Measurements from ENCODE around the gene IRS1. TPM values are rescaled to one million over a fixed set of nuclear protein-coding genes. Genes with fewer than 3 reads are reported as not detected.

Gene IRS1
- total and polyA plus RNA-seq, 2 donors from 2014 or later = 4.5 to 13.4 TPM

DNA sequence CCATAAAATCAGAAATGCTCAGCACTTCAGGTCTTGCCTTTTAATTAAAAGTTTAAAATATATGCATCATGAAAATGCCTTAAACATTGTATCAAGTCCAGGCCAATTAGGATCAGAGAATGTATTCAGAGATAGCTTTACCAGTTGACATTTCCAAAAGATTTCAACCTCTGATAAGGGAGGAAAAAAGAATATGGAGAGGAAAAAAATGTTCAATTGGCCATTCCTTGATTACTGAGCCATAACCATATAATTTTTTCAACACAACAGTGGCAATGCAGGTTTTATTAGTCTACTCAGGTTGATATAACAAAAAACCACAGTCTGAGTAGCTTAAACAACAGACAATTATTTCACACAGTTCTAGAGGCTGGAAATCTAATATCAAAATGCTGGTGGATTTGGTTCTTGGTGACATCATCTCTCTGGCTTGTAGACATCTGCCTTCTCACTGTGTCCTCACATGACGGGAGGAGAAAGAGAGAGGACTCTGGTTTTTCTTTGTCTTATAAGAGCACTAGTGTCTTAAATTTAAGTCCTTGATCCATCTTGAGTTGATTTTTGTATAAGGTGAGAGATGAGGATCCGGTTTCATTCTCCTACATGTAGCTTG is 111.9 kb downstream of the IRS1 start:
- TF ChIP-seq, protein P1, sequence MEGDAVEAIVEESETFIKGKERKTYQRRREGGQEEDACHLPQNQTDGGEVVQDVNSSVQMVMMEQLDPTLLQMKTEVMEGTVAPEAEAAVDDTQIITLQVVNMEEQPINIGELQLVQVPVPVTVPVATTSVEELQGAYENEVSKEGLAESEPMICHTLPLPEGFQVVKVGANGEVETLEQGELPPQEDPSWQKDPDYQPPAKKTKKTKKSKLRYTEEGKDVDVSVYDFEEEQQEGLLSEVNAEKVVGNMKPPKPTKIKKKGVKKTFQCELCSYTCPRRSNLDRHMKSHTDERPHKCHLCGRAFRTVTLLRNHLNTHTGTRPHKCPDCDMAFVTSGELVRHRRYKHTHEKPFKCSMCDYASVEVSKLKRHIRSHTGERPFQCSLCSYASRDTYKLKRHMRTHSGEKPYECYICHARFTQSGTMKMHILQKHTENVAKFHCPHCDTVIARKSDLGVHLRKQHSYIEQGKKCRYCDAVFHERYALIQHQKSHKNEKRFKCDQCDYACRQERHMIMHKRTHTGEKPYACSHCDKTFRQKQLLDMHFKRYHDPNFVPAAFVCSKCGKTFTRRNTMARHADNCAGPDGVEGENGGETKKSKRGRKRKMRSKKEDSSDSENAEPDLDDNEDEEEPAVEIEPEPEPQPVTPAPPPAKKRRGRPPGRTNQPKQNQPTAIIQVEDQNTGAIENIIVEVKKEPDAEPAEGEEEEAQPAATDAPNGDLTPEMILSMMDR (IDR thresholded peaks at IDR 0.05; ENCODE audit: borderline replicate concordance, extremely low read depth, insufficient read depth) = no peak
- H3K4me3 ChIP-seq (ENCODE audit: low read length in 3 of 3) = no peak overlapping the region
- no peak for FAIRE-seq
- H3K36me3 ChIP-seq (ENCODE audit: control insufficient read depth in 2 of 3, insufficient read depth in 3 of 3, low read length in 3 of 3) = no peaks in the 10 kb centered on the region
- H3K27me3 ChIP-seq (ENCODE audit: control insufficient read depth, insufficient read depth, low read length) = no peaks in the 10 kb centered on the region
- no peak for DNase-seq
- intact Hi-C loops (cut with DNase I) = no loop called here
- no peak overlapping the region for H3K27ac ChIP-seq (ENCODE audit: low read depth in 2 of 2, low read length in 2 of 2)
- peaks cover 2 to 12% (median 5%) of the 10 kb centered on the region in 3 donors for H3K4me1 ChIP-seq (ENCODE audit: control insufficient read depth in 2 of 3, insufficient read depth in 2 of 3, low read depth in 1 of 3, low read length in 3 of 3)
- H3K9me3 ChIP-seq (ENCODE audit: control insufficient read depth in 2 of 3, insufficient read depth in 1 of 3, low read length in 3 of 3) = peaks cover 0 to 3% (median 0%) of the 10 kb centered on the region in 3 donors
- H3K9ac ChIP-seq (ENCODE audit: low read length in 3 of 3) = no peak overlapping the region

DNA sequence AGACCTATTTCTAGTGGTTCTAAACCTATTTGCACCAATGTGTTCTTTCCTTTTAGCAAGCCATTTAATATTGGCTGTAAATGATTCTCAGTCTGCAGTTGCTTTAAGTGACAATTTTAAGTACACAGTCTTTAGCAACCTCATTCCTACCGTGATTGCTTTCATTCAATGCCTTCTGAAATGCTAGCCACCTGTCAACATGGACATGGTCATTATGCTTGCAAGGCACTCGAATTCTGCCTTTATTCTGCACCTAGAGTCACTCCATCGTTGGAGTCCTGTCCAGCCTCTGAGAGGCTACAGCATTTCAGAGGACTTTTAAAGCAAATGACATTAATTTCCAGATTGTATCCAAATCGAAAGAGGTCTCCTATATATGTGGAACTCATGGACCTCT is 115.1 kb downstream of the IRS1 start:
- no peak overlapping the region for H3K4me3 ChIP-seq (ENCODE audit: low read length in 3 of 3)
- H3K9ac ChIP-seq (ENCODE audit: low read length in 3 of 3) = no peak overlapping the region
- DNase-seq = no peak
- no peaks in the 10 kb centered on the region for H3K27me3 ChIP-seq (ENCODE audit: control insufficient read depth, insufficient read depth, low read length)
- H3K4me1 ChIP-seq (ENCODE audit: control insufficient read depth in 2 of 3, insufficient read depth in 2 of 3, low read depth in 1 of 3, low read length in 3 of 3) = no peaks in the 10 kb centered on the region
- H3K36me3 ChIP-seq (ENCODE audit: control insufficient read depth in 2 of 3, insufficient read depth in 3 of 3, low read length in 3 of 3) = no peaks in the 10 kb centered on the region
- no peak for FAIRE-seq
- peaks cover 0 to 3% (median 0%) of the 10 kb centered on the region in 3 donors for H3K9me3 ChIP-seq (ENCODE audit: control insufficient read depth in 2 of 3, insufficient read depth in 1 of 3, low read length in 3 of 3)
- TF ChIP-seq, protein P1 (IDR thresholded peaks at IDR 0.05; ENCODE audit: borderline replicate concordance, extremely low read depth, insufficient read depth) = no peak
- H3K27ac ChIP-seq (ENCODE audit: low read depth in 2 of 2, low read length in 2 of 2) = no peak overlapping the region
- intact Hi-C loops (cut with DNase I) = no loop called here

DNA sequence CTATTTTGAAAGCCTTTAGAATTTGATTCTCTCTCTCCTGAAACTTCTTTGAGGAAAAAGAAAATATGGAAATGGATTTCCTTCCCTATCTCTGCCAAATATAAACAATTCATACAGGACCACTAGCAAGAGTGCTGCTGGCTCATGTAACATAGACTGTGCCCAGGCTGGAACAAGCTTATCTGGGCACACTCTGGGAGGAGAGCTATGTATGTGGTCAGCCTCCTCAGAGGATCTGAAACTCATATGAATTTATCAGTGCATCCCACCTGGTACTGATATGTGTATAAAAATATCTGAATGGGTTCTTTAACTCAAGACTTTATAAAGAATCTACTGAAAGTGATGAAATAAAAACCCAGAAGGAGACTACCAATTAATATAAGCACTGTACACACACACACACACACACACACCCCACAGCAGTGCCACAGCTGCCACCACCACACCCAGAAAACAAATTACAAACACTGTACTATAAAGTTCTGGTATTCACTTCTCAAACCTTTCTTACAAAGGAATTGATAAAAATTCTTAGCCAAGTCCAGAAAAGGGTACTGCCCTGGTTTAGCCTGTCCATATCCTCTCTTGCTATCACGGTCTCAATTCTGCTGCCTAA is 115.6 kb downstream of the IRS1 start:
- Histone ChIP-seq H3K27me3 (ENCODE audit: control insufficient read depth, insufficient read depth, low read length) (no peaks in the 10 kb centered on the region), H3K9ac (ENCODE audit: low read length in 3 of 3) (no peak overlapping the region), H3K9me3 (ENCODE audit: control insufficient read depth in 2 of 3, insufficient read depth in 1 of 3, low read length in 3 of 3) (peaks cover 0 to 3% (median 0%) of the 10 kb centered on the region in 3 donors), H3K4me3 (ENCODE audit: low read length in 3 of 3) (no peak overlapping the region), H3K27ac (ENCODE audit: low read depth in 2 of 2, low read length in 2 of 2) (no peak overlapping the region), H3K4me1 (ENCODE audit: control insufficient read depth in 2 of 3, insufficient read depth in 2 of 3, low read depth in 1 of 3, low read length in 3 of 3) (no peaks in the 10 kb centered on the region), H3K36me3 (ENCODE audit: control insufficient read depth in 2 of 3, insufficient read depth in 3 of 3, low read length in 3 of 3) (no peaks in the 10 kb centered on the region)
- intact Hi-C loops (cut with DNase I) = no loop called here
- no peak for FAIRE-seq
- DNase-seq = no peak
- TF ChIP-seq, protein P1 (IDR thresholded peaks at IDR 0.05; ENCODE audit: borderline replicate concordance, extremely low read depth, insufficient read depth) = no peak
